A549 (cell line): ENCODE results near the gene TNFAIP2. TPM values are rescaled to one million over a fixed set of nuclear protein-coding genes. Genes with fewer than 3 reads are reported as not detected.
"Not testable (repeated sequence)": the region's sequence is repeated elsewhere in the genome, so short reads cannot be mapped to it uniquely, and the experiment has no call there.

Source experiments
- ATAC-seq, 2 experiments: fragments of 200-7000 bp in 1 of 2; fragments of >200 bp in 1 of 2; cut with Nextera tagmentation in 1 of 2; cut with Tn5 transposase in 1 of 2; 3 replicates each; pipeline versions ENCODE4 v1.8.0 to v1.9.1; 2018 to 2020; ENCODE audit warnings: mild to moderate bottlenecking in 1 of 2, moderate library complexity in 1 of 2
- CTCF ChIA-PET: fragments of 300-600 bp; sonication (Branson Sonifier 250); formaldehyde crosslinking; extraction: SDS; loops from one replicate; lab custom pipeline; 2021; ENCODE audit warnings: antibody characterized with exemption, inconsistent platforms; lab: Yijun Ruan, JAX
- POLR2A ChIA-PET: fragments of 350-600 bp; formaldehyde crosslinking; extraction: SDS; loops from one replicate; lab custom pipeline; 2021; ENCODE audit warnings: antibody characterized with exemption, inconsistent platforms; lab: Yijun Ruan, JAX
- DNase-seq, 2 experiments: peaks; one replicate each; pipeline versions ENCODE4 v3.0.0 to v3.0.0-alpha.2; 2011 to 2016; ENCODE audit warnings: low read depth in 1 of 2, low spot score in 1 of 2
- FAIRE-seq: peaks from 2 replicates; lab custom pipeline; 2011; peaks lifted over from hg19 to GRCh38; lab: Jason Lieb, UNC
- H3K27ac ChIP-seq, 2 experiments: fragments of >200 bp; sonication (Bioruptor Twin); formaldehyde crosslinking; 3 replicates each; pipeline ENCODE4 v1.5.1; 2016 to 2017
- H3K4me1 ChIP-seq: fragments of >200 bp; sonication (Bioruptor Twin); formaldehyde crosslinking; 3 replicates; pipeline ENCODE4 v1.6.1; 2016
- H3K4me2 ChIP-seq: fragments of >200 bp; sonication (Bioruptor Twin); formaldehyde crosslinking; 3 replicates; pipeline ENCODE4 v1.6.1; 2016
- H3K4me3 ChIP-seq: fragments of >200 bp; sonication (Bioruptor Twin); formaldehyde crosslinking; 3 replicates; pipeline ENCODE4 v1.5.1; 2016
- H3K9me3 ChIP-seq: fragments of >200 bp; sonication (Bioruptor Twin); formaldehyde crosslinking; 3 replicates; pipeline ENCODE4 v1.6.1; 2016
- CBX2 ChIP-seq: fragments of 200-600 bp; sonication (generic); IDR thresholded peaks from 2 replicates; pipeline ENCODE4 v1.6.1; 2016; ENCODE audit warnings: low read depth, mild to moderate bottlenecking, borderline replicate concordance
- CEBPB ChIP-seq, 2 experiments: fragments of >200 bp in 1 of 2; sonication (Bioruptor Twin) in 1 of 2; formaldehyde crosslinking in 1 of 2; IDR thresholded peaks; 2 replicates each; pipeline ENCODE4 v1.6.1; 2012 to 2016
- CTCF ChIP-seq: fragments of >200 bp; sonication (Bioruptor Twin); formaldehyde crosslinking; IDR thresholded peaks from 3 replicates; pipeline ENCODE4 v1.5.1; 2016
- E2F6 ChIP-seq: IDR thresholded peaks from 2 replicates; pipeline ENCODE4 v1.6.1; 2012; ENCODE audit warnings: low read depth, borderline replicate concordance
- ELK1 ChIP-seq: fragments of 150-350 bp; IDR thresholded peaks from 2 replicates; pipeline ENCODE4 v1.6.1; 2014; ENCODE audit warnings: low read depth, mild to moderate bottlenecking, low read length
- FOSL2 ChIP-seq, 2 experiments: fragments of 450-650 bp in 1 of 2; fragments of >200 bp in 1 of 2; sonication (Bioruptor Twin) in 1 of 2; formaldehyde crosslinking; IDR thresholded peaks; 2 replicates each; pipeline versions ENCODE4 v1.5.0 to v1.6.1; 2016 to 2020; ENCODE audit warnings: mild to moderate bottlenecking in 1 of 2, moderate library complexity in 1 of 2
- GATA3 ChIP-seq: IDR thresholded peaks from 2 replicates; pipeline ENCODE4 v1.6.1; 2012; ENCODE audit warnings: borderline replicate concordance
- HDAC2 ChIP-seq: fragments of 200-600 bp; sonication (generic); IDR thresholded peaks from 2 replicates; pipeline ENCODE4 v1.6.1; 2016
- HES2 ChIP-seq: fragments of >200 bp; sonication (Bioruptor Twin); formaldehyde crosslinking; IDR thresholded peaks from 2 replicates; pipeline ENCODE4 v1.6.1; 2016
- HEYL ChIP-seq: fragments of 250-450 bp; sonication (Bioruptor Pico); IDR thresholded peaks from 2 replicates; pipeline ENCODE4 v1.8.0; 2021; ENCODE audit warnings: mild to moderate bottlenecking, moderate library complexity
- HMGXB4 ChIP-seq: fragments of 250-450 bp; sonication (Bioruptor Pico); IDR thresholded peaks from 2 replicates; pipeline ENCODE4 v1.5.0; 2021; ENCODE audit warnings: mild to moderate bottlenecking, moderate library complexity, borderline replicate concordance
- HOXB5 ChIP-seq: fragments of 250-450 bp; sonication (Bioruptor Pico); IDR thresholded peaks from 2 replicates; pipeline ENCODE4 v1.5.0; 2020; ENCODE audit warnings: mild to moderate bottlenecking, moderate library complexity
- MAFK ChIP-seq: fragments of 450-650 bp; IDR thresholded peaks from 2 replicates; pipeline ENCODE4 v1.6.1; 2014; ENCODE audit not compliant: partially characterized antibody
- MAX ChIP-seq: IDR thresholded peaks from 2 replicates; pipeline ENCODE4 v1.6.1; 2012
- NPAS2 ChIP-seq: fragments of 250-450 bp; sonication (Bioruptor Pico); IDR thresholded peaks from 2 replicates; pipeline ENCODE4 v1.8.0; 2022; ENCODE audit warnings: mild to moderate bottlenecking, moderate library complexity, borderline replicate concordance
- PHF8 ChIP-seq: fragments of 200-600 bp; sonication (generic); IDR thresholded peaks from 2 replicates; pipeline ENCODE4 v1.6.1; 2016; ENCODE audit warnings: low read depth, mild to moderate bottlenecking, antibody characterized with exemption, moderate library complexity, borderline replicate concordance
- POLR2A ChIP-seq: IDR thresholded peaks from 2 replicates; pipeline ENCODE4 v1.6.1; 2012; ENCODE audit warnings: mild to moderate bottlenecking, low read length
- RCOR1 ChIP-seq: fragments of 150-350 bp; IDR thresholded peaks from 2 replicates; pipeline ENCODE4 v1.6.1; 2014; ENCODE audit warnings: antibody characterized with exemption, low read length, low read depth
- TFCP2L1 ChIP-seq: fragments of 250-450 bp; sonication (Bioruptor Pico); IDR thresholded peaks from 2 replicates; pipeline ENCODE4 v1.5.0; 2021; ENCODE audit warnings: mild to moderate bottlenecking
- TP53 ChIP-seq: fragments of 250-450 bp; sonication (Bioruptor Pico); IDR thresholded peaks from 2 replicates; pipeline ENCODE4 v1.5.0; 2021; ENCODE audit warnings: mild to moderate bottlenecking, moderate library complexity
- ZFP36 ChIP-seq: fragments of 450-650 bp; IDR thresholded peaks from 2 replicates; pipeline ENCODE4 v1.6.1; 2014; ENCODE audit warnings: borderline replicate concordance; ENCODE audit not compliant: partially characterized antibody
- ZSCAN20 ChIP-seq: fragments of 250-450 bp; sonication (Bioruptor Pico); IDR thresholded peaks from 2 replicates; pipeline ENCODE4 v1.8.0; 2022; ENCODE audit warnings: mild to moderate bottlenecking, moderate library complexity
- WGBS: methylation state at CpG from one replicate; pipeline ENCODE4 v1.1.6; 2017; ENCODE audit errors: missing lambda C conversion rate; 5-methylcytosine and 5-hydroxymethylcytosine counted together
- polyA plus RNA-seq, 4 experiments: library from polyadenylated mRNA; depleted of rRNA in 3 of 4; stranded (reverse); fragments of >200 nt; fragmentation: RNase III in 1 of 4; extraction: RNeasy Plus Mini Kit Qiagen cat#74134 plus additional on column Dnase treatment in 1 of 4; gene quantifications; 2 replicates in 3 of 4; 3 replicates in 1 of 4; pipeline ENCODE4 v1.2.3, GENCODE V29; 2011 to 2017

Gene TNFAIP2
- polyA plus RNA-seq, 2 of the 4 experiments (the other 2 are of a cell fraction), result 222 to 254 TPM

GRCh38 chr14:103119527-103119926 is 3.7 kb upstream of the TNFAIP2 start:
- not testable (repeated sequence) for ATAC-seq, FAIRE-seq, DNase-seq, H3K4me2 ChIP-seq, H3K4me3 ChIP-seq, H3K9me3 ChIP-seq
- POLR2A ChIA-PET, result interaction anchor here (1.4 kb wide), 1 partner anchor 10 kb away, joined by 3 read pairs; no protein-coding TSS in a partner anchor
- peak overlapping the region; percentile 96 to 98; a peak in 5 of 6 replicates for H3K27ac ChIP-seq
- 94% methylated on average over 8 of the region's 8 CpGs for WGBS
- peaks cover 72% of the 10 kb centered on the region for H3K4me1 ChIP-seq
- CTCF ChIA-PET, result interaction anchor here (1.0 to 7.8 kb wide), 3 partner anchors 15 to 41 kb away, joined by 3 to 120 read pairs (median 7); no protein-coding TSS in a partner anchor
- TF ChIP-seq MAFK, result peak; percentile 18
- TF ChIP-seq, all 56 proteins: peak for 1; not testable (repeated sequence) for 55

- WGBS, result 31% methylated on average over 12 of the region's 18 CpGs
- TF ChIP-seq GATA3 (0 out of 2 replicates have a peak, but pooled peaks have one; percentile 23), HOXB5 (CRISPR knock-in tag) (peak; percentile 49; the same call in 1 of the 2 replicates), HEYL (0 out of 2 replicates have a peak, but pooled peaks have one; percentile 33), TP53 (CRISPR knock-in tag) (peak; percentile 50; the same call in 1 of the 2 replicates), POLR2A (peak; percentile 26; the same call in 1 of the 2 replicates), CEBPB (IDR thresholded peaks at IDR 0.05) (no peak), TFCP2L1 (no peak), ZSCAN20 (CRISPR knock-in tag) (0 out of 2 replicates have a peak, but pooled peaks have one; percentile 9), ELK1 (no peak), E2F6 (peak; percentile 34; the same call in 1 of the 2 replicates), MAX (peak; percentile 41; the same call in 1 of the 2 replicates)
- no peak for FAIRE-seq
- DNase-seq, result peak in 1 of 2 experiments; percentile 77
- ChIA-PET CTCF (interaction anchor here (7.8 kb wide), 1 partner anchor 16 kb away, joined by 120 read pairs; no protein-coding TSS in a partner anchor), POLR2A (interaction anchor here (0.9 to 1.5 kb wide), 4 partner anchors 9 to 17 kb away, joined by 3 to 10 read pairs (median 4); no protein-coding TSS in a partner anchor)
- no peak overlapping the region for H3K4me3 ChIP-seq
- H3K4me1 ChIP-seq, result peaks cover 72% of the 10 kb centered on the region
- ATAC-seq, result peak; percentile 30 to 44
- peak overlapping the region; percentile 96 to 98 for H3K27ac ChIP-seq
- H3K4me2 ChIP-seq, result peak overlapping the region; percentile 94
- no peaks in the 10 kb centered on the region for H3K9me3 ChIP-seq
Measured at GRCh38 chr14:103121121-103121845, 2.0 kb upstream of the TNFAIP2 start.

- ATAC-seq (peak; percentile 66 to 68), DNase-seq (peak; percentile 83 to 98), FAIRE-seq (no peak)
- H3K4me1 ChIP-seq, result peaks cover 71% of the 10 kb centered on the region
- H3K4me3 ChIP-seq, result peak overlapping the region; percentile 83
- ChIA-PET CTCF (interaction anchor here (7.8 to 24.1 kb wide), 2 partner anchors 17 to 21 kb away, joined by 120 to 544 read pairs; no protein-coding TSS in a partner anchor), POLR2A (interaction anchor here (1.0 to 1.5 kb wide), 5 partner anchors 10 to 18 kb away, joined by 3 to 11 read pairs (median 4); no protein-coding TSS in a partner anchor)
- H3K4me2 ChIP-seq, result peak overlapping the region; percentile 94
- no peaks in the 10 kb centered on the region for H3K9me3 ChIP-seq
- peak overlapping the region; percentile 96 to 98 for H3K27ac ChIP-seq
- WGBS, result 3% methylated on average over 18 of the region's 23 CpGs
- no peak for TF ChIP-seq ZFP36
- TF ChIP-seq ELK1, result no peak
- TF ChIP-seq NPAS2 (CRISPR knock-in tag), result no peak
- TF ChIP-seq CBX2, result no peak
- TF ChIP-seq HDAC2, result no peak
- TF ChIP-seq CTCF, result no peak
- TF ChIP-seq HOXB5 (CRISPR knock-in tag), result peak; percentile 100
- no peak for TF ChIP-seq PHF8
- no peak for TF ChIP-seq FOSL2 (IDR thresholded peaks at IDR 0.05)
- peak; percentile 14; the same call in 1 of the 2 replicates for TF ChIP-seq FOSL2 (CRISPR knock-in tag; IDR thresholded peaks at IDR 0.05)
- no peak for TF ChIP-seq HMGXB4 (CRISPR knock-in tag)
- TF ChIP-seq RCOR1, result no peak
- no peak for TF ChIP-seq HES2
Measured at GRCh38 chr14:103121846-103122584, 1.2 kb upstream of the TNFAIP2 start.
